Upper lobe of right lung (tissue), 1 donor: ENCODE data around the gene GSDME. TPM values are rescaled to one million over a fixed set of nuclear protein-coding genes. Genes with fewer than 3 reads are reported as not detected.
A peak's percentile ranks its signal among the peaks of the same experiment; 100 is the strongest.

Experiments used
- ATAC-seq: fragments of 200-7000 bp; cut with Tn5 transposase; one replicate; pipeline ENCODE4 v1.9.1; 2020; ENCODE audit warnings: mild to moderate bottlenecking, moderate library complexity
- DNase-seq: peaks from one replicate; pipeline ENCODE4 v3.0.0-alpha.2; 2020
- H3K27ac ChIP-seq: fragments of 200-600 bp; one replicate; pipeline ENCODE4 v1.8.0; 2022
- H3K27me3 ChIP-seq: fragments of 200-600 bp; one replicate; pipeline ENCODE4 v1.8.0; 2022; ENCODE audit warnings: mild to moderate bottlenecking
- H3K36me3 ChIP-seq: fragments of 200-600 bp; one replicate; pipeline ENCODE4 v1.8.0; 2022
- H3K4me1 ChIP-seq: fragments of 200-600 bp; one replicate; pipeline ENCODE4 v1.8.0; 2022
- H3K4me3 ChIP-seq: fragments of 200-600 bp; one replicate; pipeline ENCODE4 v1.8.0; 2022; ENCODE audit warnings: mild to moderate bottlenecking
- H3K9me3 ChIP-seq: fragments of 200-600 bp; one replicate; pipeline ENCODE4 v1.8.0; 2022
- CTCF ChIP-seq: fragments of 200-600 bp; IDR thresholded peaks from one replicate; pipeline ENCODE4 v1.8.0; 2022; ENCODE audit warnings: antibody characterized with exemption
- intact Hi-C: fragments of 100-400 bp; cut with DNase I; formaldehyde crosslinking; loops from one replicate; pipeline ENCODE4 v1.11.0; 2022
- total RNA-seq: library from RNA; stranded (reverse); fragmentation: NEBNext Ultra II Directional; extraction: Animal tissue kit (Norgen Biotek cat#: 25700); gene quantifications from one replicate; pipeline ENCODE4 v1.2.1, GENCODE V29; 2021
- donor health status: DM: no; HTN: yes; CAD: no; lungs with severe emphysema.

Gene GSDME
- total RNA-seq, 1 donor from 2014 or later = 13.4 TPM

- ATAC-seq (no peak), DNase-seq (no peak)
- intact Hi-C loops = no loop called here
- H3K27ac ChIP-seq = no peak overlapping the region
- no peaks in the 10 kb centered on the region for H3K4me1 ChIP-seq
- H3K36me3 ChIP-seq = no peaks in the 10 kb centered on the region
- H3K27me3 ChIP-seq = no peaks in the 10 kb centered on the region
- no peaks in the 10 kb centered on the region for H3K9me3 ChIP-seq
- no peak overlapping the region for H3K4me3 ChIP-seq
- no peak for TF ChIP-seq CTCF
These were observed 40.0 kb downstream of the GSDME start for GRCh38 chr7:24717247-24717622.

GRCh38 chr7:24716480-24717246 is 40.6 kb downstream of the GSDME start:
- ATAC-seq (peak; percentile 15), DNase-seq (no peak)
- intact Hi-C loops = no loop called here
- Histone ChIP-seq H3K4me1 (no peaks in the 10 kb centered on the region), H3K27me3 (no peaks in the 10 kb centered on the region), H3K36me3 (no peaks in the 10 kb centered on the region), H3K27ac (no peak overlapping the region), H3K4me3 (no peak overlapping the region), H3K9me3 (no peaks in the 10 kb centered on the region)
- TF ChIP-seq CTCF = no peak

- peak; percentile 39 for ATAC-seq
- intact Hi-C loops = no loop called here
These were observed 41.4 kb downstream of the GSDME start for GRCh38 chr7:24715661-24716479.

GRCh38 chr7:24715171-24715570 is 42.1 kb downstream of the GSDME start:
- DNase-seq = no peak
- TF ChIP-seq CTCF = no peak
- H3K4me3 ChIP-seq = no peak overlapping the region
- H3K4me1 ChIP-seq = no peaks in the 10 kb centered on the region
- H3K27ac ChIP-seq = no peak overlapping the region
- intact Hi-C loops = no loop called here
- no peaks in the 10 kb centered on the region for H3K9me3 ChIP-seq
- ATAC-seq = no peak
- H3K36me3 ChIP-seq = no peaks in the 10 kb centered on the region
- H3K27me3 ChIP-seq = no peaks in the 10 kb centered on the region

More at GRCh38 chr7:24715661-24716479, 41.4 kb downstream of the GSDME start:
- no peaks in the 10 kb centered on the region for H3K4me1 ChIP-seq
- H3K4me3 ChIP-seq = no peak overlapping the region
- no peaks in the 10 kb centered on the region for H3K9me3 ChIP-seq
- no peak overlapping the region for H3K27ac ChIP-seq
- DNase-seq = no peak
- no peaks in the 10 kb centered on the region for H3K27me3 ChIP-seq
- H3K36me3 ChIP-seq = no peaks in the 10 kb centered on the region
- no peak for TF ChIP-seq CTCF

GRCh38 chr7:24714676-24715010 is 42.6 kb downstream of the GSDME start:
- intact Hi-C loops = no loop called here
- Histone ChIP-seq H3K27ac (no peak overlapping the region), H3K27me3 (no peaks in the 10 kb centered on the region), H3K36me3 (no peaks in the 10 kb centered on the region), H3K4me1 (no peaks in the 10 kb centered on the region), H3K4me3 (no peak overlapping the region), H3K9me3 (no peaks in the 10 kb centered on the region)
- DNase-seq (no peak), ATAC-seq (no peak)
- TF ChIP-seq CTCF = no peak
